ENCODE data around the gene CBLN3.

DNA sequence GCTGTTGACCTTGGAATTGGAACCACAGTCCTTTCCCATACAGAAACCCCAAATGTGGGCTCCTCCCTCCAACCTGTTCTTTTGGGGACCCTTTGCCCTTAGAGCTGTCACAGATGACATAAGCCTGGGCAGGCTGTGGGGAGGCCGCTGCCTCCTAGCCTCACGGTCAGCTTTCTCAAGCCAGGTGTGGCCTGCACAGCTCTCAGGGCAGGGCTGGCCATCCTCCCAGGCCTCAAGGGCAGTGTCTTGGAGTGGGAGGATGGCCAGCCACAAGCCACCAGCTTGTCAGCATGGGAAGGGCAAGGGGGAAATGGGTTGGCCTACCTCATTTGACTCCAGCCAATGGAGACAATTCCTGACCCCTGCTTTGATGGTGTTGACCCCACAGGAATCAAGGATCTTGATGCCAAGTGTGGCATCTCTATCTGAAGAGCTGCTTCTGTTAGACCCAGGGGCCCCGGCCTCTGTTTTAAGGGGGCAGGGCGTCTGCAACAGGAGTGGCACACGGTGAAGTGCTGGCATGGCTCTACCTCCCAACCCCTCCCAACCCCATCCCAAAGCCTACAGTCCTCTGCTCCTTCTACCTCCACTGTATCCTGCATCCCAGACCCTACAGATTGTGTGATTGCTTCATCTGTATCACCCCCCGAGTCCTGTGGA, 11.5 kb downstream of the CBLN3 start:
- TF ChIP-seq, protein P1, sequence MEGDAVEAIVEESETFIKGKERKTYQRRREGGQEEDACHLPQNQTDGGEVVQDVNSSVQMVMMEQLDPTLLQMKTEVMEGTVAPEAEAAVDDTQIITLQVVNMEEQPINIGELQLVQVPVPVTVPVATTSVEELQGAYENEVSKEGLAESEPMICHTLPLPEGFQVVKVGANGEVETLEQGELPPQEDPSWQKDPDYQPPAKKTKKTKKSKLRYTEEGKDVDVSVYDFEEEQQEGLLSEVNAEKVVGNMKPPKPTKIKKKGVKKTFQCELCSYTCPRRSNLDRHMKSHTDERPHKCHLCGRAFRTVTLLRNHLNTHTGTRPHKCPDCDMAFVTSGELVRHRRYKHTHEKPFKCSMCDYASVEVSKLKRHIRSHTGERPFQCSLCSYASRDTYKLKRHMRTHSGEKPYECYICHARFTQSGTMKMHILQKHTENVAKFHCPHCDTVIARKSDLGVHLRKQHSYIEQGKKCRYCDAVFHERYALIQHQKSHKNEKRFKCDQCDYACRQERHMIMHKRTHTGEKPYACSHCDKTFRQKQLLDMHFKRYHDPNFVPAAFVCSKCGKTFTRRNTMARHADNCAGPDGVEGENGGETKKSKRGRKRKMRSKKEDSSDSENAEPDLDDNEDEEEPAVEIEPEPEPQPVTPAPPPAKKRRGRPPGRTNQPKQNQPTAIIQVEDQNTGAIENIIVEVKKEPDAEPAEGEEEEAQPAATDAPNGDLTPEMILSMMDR (conservative IDR thresholded peaks at IDR 0.05; ENCODE audit: low read length) = no peak
- no peak for TF ChIP-seq EZH2phosphoT487 (IDR thresholded peaks at IDR 0.05; ENCODE audit: borderline replicate concordance, low read depth, low read length)

All from OCI-LY7 (cell line).